Cardiac fibroblast (primary cell): ENCODE measurements around the gene IDI2.

ENCODE experiments used
- DNase-seq, 2 donors: peaks; one replicate each; pipeline versions ENCODE4 v3.0.0 to v3.0.0-alpha.2; 2010; ENCODE audit warnings: low read depth in 2 of 2
- H3K4me3 ChIP-seq, 2 donors: replicated peaks in 1 of 2; 1 replicate in 1 of 2; 2 replicates in 1 of 2; pipeline ENCODE4 v1.5.1; 2011; ENCODE audit warnings: low read depth in 2 of 2, low read length in 2 of 2, mild to moderate bottlenecking in 2 of 2, moderate library complexity in 1 of 2
- CTCF ChIP-seq: IDR thresholded peaks from one replicate; pipeline ENCODE4 v1.5.1; 2011; ENCODE audit warnings: low read depth, mild to moderate bottlenecking, low read length, inconsistent platforms

Gene IDI2

GRCh38 chr10:986137-986825 is 39.4 kb downstream of the IDI2 start:
- H3K4me3 ChIP-seq = no peak overlapping the region
- TF ChIP-seq CTCF = no peak
- DNase-seq = peak; percentile 33 to 77

- TF ChIP-seq CTCF = no peak
- H3K4me3 ChIP-seq = no peak overlapping the region
- DNase-seq = no peak
Measured at GRCh38 chr10:985361-985760, 40.3 kb downstream of the IDI2 start.

- no peak for DNase-seq
- no peak overlapping the region for H3K4me3 ChIP-seq
- no peak for TF ChIP-seq CTCF
Measured at GRCh38 chr10:983971-984655, 41.5 kb downstream of the IDI2 start.

GRCh38 chr10:983401-983800 is 42.3 kb downstream of the IDI2 start:
- TF ChIP-seq CTCF = no peak
- no peak overlapping the region for H3K4me3 ChIP-seq
- DNase-seq = no peak

GRCh38 chr10:980468-981093 is 45.1 kb downstream of the IDI2 start:
- no peak for DNase-seq
- no peak for TF ChIP-seq CTCF
- no peak overlapping the region for H3K4me3 ChIP-seq

- DNase-seq = no peak
Measured at GRCh38 chr10:978826-979421, 46.7 kb downstream of the IDI2 start.

More at GRCh38 chr10:978826-979421, 46.7 kb downstream of the IDI2 start:
- TF ChIP-seq CTCF = no peak
- H3K4me3 ChIP-seq = no peak overlapping the region
